Suprapubic skin (tissue), 3 donors: ENCODE measurements around the gene GALM.

Experiments
- POLR2AphosphoS5 ChIP-seq, 3 donors: sonication (generic); formaldehyde crosslinking; IDR thresholded peaks; one replicate each; pipeline ENCODE4 v1.6.1; 2017; ENCODE audit warnings: antibody characterized with exemption in 3 of 3
- TF ChIP-seq, protein P1 (sequence below), 2 donors: fragments of 200-600 bp in 1 of 2; fragments of 450-650 bp in 1 of 2; sonication (generic) in 1 of 2; IDR thresholded peaks; one replicate each; pipeline ENCODE4 v1.5.1; 2016 to 2019; ENCODE audit warnings: antibody characterized with exemption in 2 of 2, mild to moderate bottlenecking in 1 of 2, moderate library complexity in 1 of 2

- TF ChIP-seq, protein P1, sequence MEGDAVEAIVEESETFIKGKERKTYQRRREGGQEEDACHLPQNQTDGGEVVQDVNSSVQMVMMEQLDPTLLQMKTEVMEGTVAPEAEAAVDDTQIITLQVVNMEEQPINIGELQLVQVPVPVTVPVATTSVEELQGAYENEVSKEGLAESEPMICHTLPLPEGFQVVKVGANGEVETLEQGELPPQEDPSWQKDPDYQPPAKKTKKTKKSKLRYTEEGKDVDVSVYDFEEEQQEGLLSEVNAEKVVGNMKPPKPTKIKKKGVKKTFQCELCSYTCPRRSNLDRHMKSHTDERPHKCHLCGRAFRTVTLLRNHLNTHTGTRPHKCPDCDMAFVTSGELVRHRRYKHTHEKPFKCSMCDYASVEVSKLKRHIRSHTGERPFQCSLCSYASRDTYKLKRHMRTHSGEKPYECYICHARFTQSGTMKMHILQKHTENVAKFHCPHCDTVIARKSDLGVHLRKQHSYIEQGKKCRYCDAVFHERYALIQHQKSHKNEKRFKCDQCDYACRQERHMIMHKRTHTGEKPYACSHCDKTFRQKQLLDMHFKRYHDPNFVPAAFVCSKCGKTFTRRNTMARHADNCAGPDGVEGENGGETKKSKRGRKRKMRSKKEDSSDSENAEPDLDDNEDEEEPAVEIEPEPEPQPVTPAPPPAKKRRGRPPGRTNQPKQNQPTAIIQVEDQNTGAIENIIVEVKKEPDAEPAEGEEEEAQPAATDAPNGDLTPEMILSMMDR (IDR thresholded peaks at IDR 0.05), result no peak
- TF ChIP-seq POLR2AphosphoS5 (IDR thresholded peaks at IDR 0.05), result no peak
Measured at GRCh38 chr2:38716185-38716584, 50.3 kb downstream of the GALM start.
